Effector memory CD8-positive, alpha-beta T cell (primary cell): ENCODE results near the gene C14orf93.
A peak's percentile ranks its signal among the peaks of the same experiment; 100 is the strongest.
"Not testable (repeated sequence)": the region's sequence is repeated elsewhere in the genome, so short reads cannot be mapped to it uniquely, and the experiment has no call there.

ENCODE experiments used
- ATAC-seq: fragments of 150-1000 bp; cut with Tn5 transposase; replicated peaks from 2 replicates; pipeline ENCODE4 v1.10.0; 2021; ENCODE audit warnings: mild to moderate bottlenecking, moderate library complexity
- DNase-seq, 3 experiments: peaks; one replicate each; pipeline ENCODE4 v3.0.0; 2021
- H3K27ac Mint-ChIP-seq, 2 donors: one replicate each; pipeline ENCODE4 v1.8.0; 2022; ENCODE audit warnings: mild to moderate bottlenecking in 2 of 2, mixed read lengths in 2 of 2, moderate library complexity in 2 of 2
- H3K27me3 Mint-ChIP-seq, 2 donors: one replicate each; pipeline ENCODE4 v1.8.0; 2022; ENCODE audit warnings: mixed read lengths in 2 of 2
- H3K36me3 Mint-ChIP-seq: one replicate; pipeline ENCODE4 v1.8.0; 2022; ENCODE audit warnings: mild to moderate bottlenecking, moderate library complexity, mixed read lengths; ENCODE audit not compliant: insufficient read depth
- H3K4me1 Mint-ChIP-seq, 2 donors: one replicate each; pipeline ENCODE4 v1.8.0; 2022; ENCODE audit warnings: low read depth in 2 of 2, mixed read lengths in 2 of 2
- H3K4me3 Mint-ChIP-seq, 2 donors: one replicate each; pipeline ENCODE4 v1.8.0; 2022; ENCODE audit warnings: mild to moderate bottlenecking in 2 of 2, mixed read lengths in 2 of 2, moderate library complexity in 2 of 2
- H3K9me3 Mint-ChIP-seq, 2 donors: one replicate each; pipeline ENCODE4 v1.8.0; 2022; ENCODE audit warnings: mixed read lengths in 2 of 2

The C14orf93 gene

GRCh38 chr14:23020143-23021128 is 10.5 kb upstream of the C14orf93 start:
- Mint-ChIP-seq H3K27ac (no peak overlapping the region), H3K4me3 (no peak overlapping the region), H3K36me3 (no peaks in the 10 kb centered on the region), H3K9me3 (no peaks in the 10 kb centered on the region), H3K4me1 (peaks cover 2 to 17% of the 10 kb centered on the region in 2 donors), H3K27me3 (no peaks in the 10 kb centered on the region)
- DNase-seq: no peak
- ATAC-seq: no peak

GRCh38 chr14:23018107-23018506 is 8.2 kb upstream of the C14orf93 start:
- Mint-ChIP-seq H3K4me3 (no peak overlapping the region), H3K4me1 (peaks cover 0 to 3% of the 10 kb centered on the region in 2 donors), H3K36me3 (no peaks in the 10 kb centered on the region), H3K27me3 (no peaks in the 10 kb centered on the region), H3K9me3 (no peaks in the 10 kb centered on the region), H3K27ac (no peak overlapping the region)
- no peak for ATAC-seq
- no peak for DNase-seq

GRCh38 chr14:23017091-23017490 is 7.1 kb upstream of the C14orf93 start:
- Mint-ChIP-seq H3K4me3 (no peak overlapping the region), H3K36me3 (no peaks in the 10 kb centered on the region), H3K9me3 (no peaks in the 10 kb centered on the region), H3K27ac (no peak overlapping the region), H3K27me3 (no peaks in the 10 kb centered on the region), H3K4me1 (no peaks in the 10 kb centered on the region)
- ATAC-seq (no peak), DNase-seq (no peak)

- no peaks in the 10 kb centered on the region for H3K27me3 Mint-ChIP-seq
- no peaks in the 10 kb centered on the region for H3K9me3 Mint-ChIP-seq
- DNase-seq: no peak
- ATAC-seq: no peak
- no peak overlapping the region for H3K27ac Mint-ChIP-seq
- H3K4me1 Mint-ChIP-seq: peaks cover 0 to 3% of the 10 kb centered on the region in 2 donors
- no peak overlapping the region for H3K4me3 Mint-ChIP-seq
- H3K36me3 Mint-ChIP-seq: no peaks in the 10 kb centered on the region
Observed at GRCh38 chr14:23015618-23016017, 5.7 kb upstream of the C14orf93 start.

GRCh38 chr14:23013749-23014054 is 3.8 kb upstream of the C14orf93 start:
- not testable (repeated sequence) for H3K27me3 Mint-ChIP-seq, H3K4me1 Mint-ChIP-seq, H3K9me3 Mint-ChIP-seq, ATAC-seq, DNase-seq, H3K27ac Mint-ChIP-seq, H3K36me3 Mint-ChIP-seq, H3K4me3 Mint-ChIP-seq

- H3K27ac Mint-ChIP-seq: no peak overlapping the region
- DNase-seq (no peak), ATAC-seq (no peak)
- H3K36me3 Mint-ChIP-seq: no peaks in the 10 kb centered on the region
- no peak overlapping the region for H3K4me3 Mint-ChIP-seq
- H3K4me1 Mint-ChIP-seq: peaks cover 6 to 8% of the 10 kb centered on the region in 2 donors
- no peaks in the 10 kb centered on the region for H3K27me3 Mint-ChIP-seq
- no peaks in the 10 kb centered on the region for H3K9me3 Mint-ChIP-seq
Observed at GRCh38 chr14:23013054-23013748, 3.3 kb upstream of the C14orf93 start.

- H3K4me1 Mint-ChIP-seq: peaks cover 12 to 25% of the 10 kb centered on the region in 2 donors
- peak overlapping the region; percentile 76 to 96 for H3K27ac Mint-ChIP-seq
- H3K36me3 Mint-ChIP-seq: peaks cover 12% of the 10 kb centered on the region
- no peak for ATAC-seq
- H3K27me3 Mint-ChIP-seq: no peaks in the 10 kb centered on the region
- no peaks in the 10 kb centered on the region for H3K9me3 Mint-ChIP-seq
- peak overlapping the region; percentile 83 to 86 for H3K4me3 Mint-ChIP-seq
- DNase-seq: no peak
Observed at GRCh38 chr14:23009483-23009938, 432 bp downstream of the C14orf93 start.

GRCh38 chr14:23008831-23009230 is 1.1 kb downstream of the C14orf93 start:
- H3K4me3 Mint-ChIP-seq: peak overlapping the region; percentile 43 to 83
- no peak for DNase-seq

GRCh38 chr14:23006544-23007419 is 3.2 kb downstream of the C14orf93 start:
- Mint-ChIP-seq H3K27ac (peak overlapping the region; percentile 97 to 98), H3K4me3 (peak overlapping the region; percentile 97), H3K4me1 (peaks cover 12 to 25% of the 10 kb centered on the region in 2 donors), H3K36me3 (peaks cover 12% of the 10 kb centered on the region), H3K9me3 (no peaks in the 10 kb centered on the region), H3K27me3 (no peaks in the 10 kb centered on the region)
- DNase-seq: peak; percentile 96 to 97 (median 97)
- ATAC-seq: peak; percentile 94

More at GRCh38 chr14:23008831-23009230, 1.1 kb downstream of the C14orf93 start:
- peaks cover 12 to 25% of the 10 kb centered on the region in 2 donors for H3K4me1 Mint-ChIP-seq
- ATAC-seq: no peak
- H3K36me3 Mint-ChIP-seq: peaks cover 12% of the 10 kb centered on the region
- H3K9me3 Mint-ChIP-seq: no peaks in the 10 kb centered on the region
- H3K27ac Mint-ChIP-seq: peak overlapping the region in 1 of 2 donors; percentile 47
- H3K27me3 Mint-ChIP-seq: no peaks in the 10 kb centered on the region

GRCh38 chr14:23006188-23006534 is 3.8 kb downstream of the C14orf93 start:
- no peaks in the 10 kb centered on the region for H3K27me3 Mint-ChIP-seq
- H3K4me1 Mint-ChIP-seq: peaks cover 12 to 22% of the 10 kb centered on the region in 2 donors
- ATAC-seq: no peak
- H3K4me3 Mint-ChIP-seq: peak overlapping the region; percentile 97
- H3K36me3 Mint-ChIP-seq: peaks cover 12% of the 10 kb centered on the region
- no peaks in the 10 kb centered on the region for H3K9me3 Mint-ChIP-seq
- no peak for DNase-seq
- H3K27ac Mint-ChIP-seq: peak overlapping the region; percentile 97 to 98

- Mint-ChIP-seq H3K36me3 (peaks cover 12% of the 10 kb centered on the region), H3K4me3 (peak overlapping the region; percentile 97), H3K27me3 (no peaks in the 10 kb centered on the region), H3K4me1 (peaks cover 12 to 22% of the 10 kb centered on the region in 2 donors), H3K27ac (peak overlapping the region in 1 of 2 donors; percentile 98), H3K9me3 (no peaks in the 10 kb centered on the region)
- ATAC-seq (no peak), DNase-seq (no peak)
Observed at GRCh38 chr14:23005451-23006187, 4.3 kb downstream of the C14orf93 start.

- H3K9me3 Mint-ChIP-seq, ATAC-seq, H3K27me3 Mint-ChIP-seq, H3K4me3 Mint-ChIP-seq, H3K27ac Mint-ChIP-seq, DNase-seq: not testable (repeated sequence)
- Mint-ChIP-seq H3K4me1 (peaks cover 11 to 22% of the 10 kb centered on the region in 2 donors), H3K36me3 (peaks cover 12% of the 10 kb centered on the region)
Observed at GRCh38 chr14:23004274-23004673, 5.7 kb downstream of the C14orf93 start.
